Brain microvascular endothelial cell (primary cell): ENCODE data around the gene NECAB2.
"Not testable (repeated sequence)": the region's sequence is repeated elsewhere in the genome, so short reads cannot be mapped to it uniquely, and the experiment has no call there.

Source experiments
- DNase-seq: peaks from one replicate; pipeline ENCODE4 v3.0.0-alpha.2; 2020
- H3K27ac ChIP-seq: fragments of 250-450 bp; sonication (Bioruptor Pico); 2 replicates; pipeline ENCODE4 v1.5.1; 2020; ENCODE audit warnings: mild to moderate bottlenecking, moderate library complexity
- H3K27me3 ChIP-seq: fragments of 250-450 bp; sonication (Bioruptor Pico); replicated peaks from 2 replicates; pipeline ENCODE4 v1.5.1; 2020; ENCODE audit warnings: mild to moderate bottlenecking
- H3K36me3 ChIP-seq: fragments of 250-450 bp; sonication (Bioruptor Pico); replicated peaks from 2 replicates; pipeline ENCODE4 v1.5.1; 2020; ENCODE audit warnings: mild to moderate bottlenecking
- H3K4me3 ChIP-seq: 2 replicates; pipeline ENCODE4 v1.5.1; 2011; ENCODE audit warnings: low read depth, mild to moderate bottlenecking, control low read depth, low read length, moderate library complexity
- in situ Hi-C: cut with HindIII; loops from 2 replicates; pipeline ENCODE4 v1.10.0; 2017; ENCODE audit warnings: low sequenced_read_pairs, low pct_ligation_motif_present
- TF ChIP-seq, protein P1 (sequence below): IDR thresholded peaks from 2 replicates; pipeline ENCODE4 v1.5.1; 2011; ENCODE audit warnings: low read depth, mild to moderate bottlenecking, moderate library complexity, low read length, control low read depth, inconsistent platforms; ENCODE audit errors: missing control alignments

NECAB2 gene

GRCh38 chr16:83948914-83949723 is 18.9 kb upstream of the NECAB2 start:
- Histone ChIP-seq H3K27ac (no peak overlapping the region), H3K36me3 (no peaks in the 10 kb centered on the region)
- in situ Hi-C loops, result no loop called here

GRCh38 chr16:83949724-83950001 is 18.4 kb upstream of the NECAB2 start:
- in situ Hi-C loops, result no loop called here
- no peaks in the 10 kb centered on the region for H3K27me3 ChIP-seq
- H3K36me3 ChIP-seq, result no peaks in the 10 kb centered on the region
- no peak overlapping the region for H3K27ac ChIP-seq
- H3K4me3 ChIP-seq, result no peak overlapping the region
- DNase-seq, result no peak
- TF ChIP-seq, protein P1, sequence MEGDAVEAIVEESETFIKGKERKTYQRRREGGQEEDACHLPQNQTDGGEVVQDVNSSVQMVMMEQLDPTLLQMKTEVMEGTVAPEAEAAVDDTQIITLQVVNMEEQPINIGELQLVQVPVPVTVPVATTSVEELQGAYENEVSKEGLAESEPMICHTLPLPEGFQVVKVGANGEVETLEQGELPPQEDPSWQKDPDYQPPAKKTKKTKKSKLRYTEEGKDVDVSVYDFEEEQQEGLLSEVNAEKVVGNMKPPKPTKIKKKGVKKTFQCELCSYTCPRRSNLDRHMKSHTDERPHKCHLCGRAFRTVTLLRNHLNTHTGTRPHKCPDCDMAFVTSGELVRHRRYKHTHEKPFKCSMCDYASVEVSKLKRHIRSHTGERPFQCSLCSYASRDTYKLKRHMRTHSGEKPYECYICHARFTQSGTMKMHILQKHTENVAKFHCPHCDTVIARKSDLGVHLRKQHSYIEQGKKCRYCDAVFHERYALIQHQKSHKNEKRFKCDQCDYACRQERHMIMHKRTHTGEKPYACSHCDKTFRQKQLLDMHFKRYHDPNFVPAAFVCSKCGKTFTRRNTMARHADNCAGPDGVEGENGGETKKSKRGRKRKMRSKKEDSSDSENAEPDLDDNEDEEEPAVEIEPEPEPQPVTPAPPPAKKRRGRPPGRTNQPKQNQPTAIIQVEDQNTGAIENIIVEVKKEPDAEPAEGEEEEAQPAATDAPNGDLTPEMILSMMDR, result no peak

More at GRCh38 chr16:83948914-83949723, 18.9 kb upstream of the NECAB2 start:
- H3K27me3 ChIP-seq, result no peaks in the 10 kb centered on the region
- no peak for DNase-seq
- TF ChIP-seq, protein P1, result no peak
- H3K4me3 ChIP-seq, result no peak overlapping the region

- DNase-seq, H3K4me3 ChIP-seq, H3K36me3 ChIP-seq, H3K27ac ChIP-seq, H3K27me3 ChIP-seq, in situ Hi-C loops: not testable (repeated sequence)
Observed at GRCh38 chr16:83950862-83951399, 17.1 kb upstream of the NECAB2 start.

- DNase-seq, result no peak
- H3K36me3 ChIP-seq, result no peaks in the 10 kb centered on the region
- in situ Hi-C loops, result no loop called here
- H3K27ac ChIP-seq, result no peak overlapping the region
- TF ChIP-seq, protein P1, result no peak
- H3K4me3 ChIP-seq, result no peak overlapping the region
- no peaks in the 10 kb centered on the region for H3K27me3 ChIP-seq
Observed at GRCh38 chr16:83951544-83951943, 16.5 kb upstream of the NECAB2 start.

DNA sequence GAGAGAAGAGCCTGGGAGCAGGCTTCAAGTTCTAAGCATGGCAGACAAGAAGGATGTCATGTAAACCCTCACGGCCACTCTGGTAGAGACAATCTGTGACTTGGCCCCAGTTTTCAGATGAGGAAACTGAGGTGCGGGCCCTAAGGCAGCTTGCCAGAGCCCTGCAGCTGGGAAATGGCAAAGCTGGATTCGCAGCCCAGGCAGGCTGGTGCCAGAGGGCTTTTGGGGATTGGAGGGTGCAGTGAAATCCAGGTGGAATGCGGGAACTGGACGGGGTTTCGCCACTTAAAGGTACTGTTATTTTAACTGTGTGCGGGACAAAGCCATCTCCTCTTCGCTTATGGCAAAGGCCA is 15.5 kb upstream of the NECAB2 start:
- Histone ChIP-seq H3K27ac (peak overlapping the region; percentile 69), H3K4me3 (peak overlapping the region; percentile 15), H3K27me3 (no peaks in the 10 kb centered on the region), H3K36me3 (no peaks in the 10 kb centered on the region)
- in situ Hi-C loops, result no loop called here
- TF ChIP-seq, protein P1, result no peak
- no peak for DNase-seq

DNA sequence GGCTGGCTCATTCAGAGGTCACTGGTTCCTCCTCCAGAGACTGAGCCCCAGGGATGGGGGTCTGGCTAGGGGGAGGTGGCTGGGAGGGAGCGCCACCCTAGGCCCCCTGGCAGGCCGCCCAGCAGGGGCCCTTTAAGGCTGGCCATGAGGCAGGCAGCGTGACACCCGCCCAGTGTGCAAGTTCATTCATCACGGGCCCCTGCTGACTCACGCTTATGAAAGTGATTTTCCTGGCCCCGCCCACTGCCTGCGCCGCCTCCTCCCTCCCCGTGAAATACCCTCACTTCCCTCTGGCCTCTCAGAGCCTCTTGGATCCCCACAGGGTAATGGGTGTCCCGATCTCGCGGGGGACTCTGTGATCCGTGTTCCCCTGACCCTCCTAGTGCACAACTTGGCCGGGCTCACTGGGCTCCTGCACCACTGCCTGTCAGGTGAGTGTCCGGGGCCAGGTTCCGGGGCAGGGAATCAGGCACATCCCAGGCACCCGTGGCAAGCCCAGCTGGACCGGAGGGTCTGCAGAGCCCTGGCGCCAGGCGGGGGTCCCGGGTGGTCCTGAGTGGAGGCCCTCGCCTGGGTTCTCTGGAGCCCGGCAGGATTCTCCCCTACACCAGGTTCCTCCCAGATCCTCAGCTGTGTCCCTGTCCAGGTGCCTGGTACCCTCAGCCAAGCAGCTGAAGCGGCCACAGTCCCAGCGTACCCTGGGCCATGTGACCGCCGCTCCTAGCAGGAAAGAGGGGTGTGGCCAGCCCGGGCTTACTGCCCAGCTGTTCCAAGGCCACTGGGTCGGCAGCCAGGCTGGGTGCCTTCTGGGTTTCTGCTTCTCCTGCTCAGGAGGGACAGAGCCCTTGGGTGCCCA is 14.9 kb upstream of the NECAB2 start, which contains the start of gene OSGIN1:
Gene OSGIN1 (plus strand): TSS at position 301 of the 856 bp plus-strand sequence. CDS start 4,432 bp downstream, outside the sequence.
- H3K27ac ChIP-seq, result peak within 1 kb of the TSS; percentile 69
- peak; percentile 91 for DNase-seq
- H3K36me3 ChIP-seq, result no peaks in the 10 kb centered on the region
- H3K4me3 ChIP-seq, result peak within 1 kb of the TSS; percentile 66
- TF ChIP-seq, protein P1, result no peak
- in situ Hi-C loops, result no loop called here
- H3K27me3 ChIP-seq, result no peaks in the 10 kb centered on the region
